HG02678 (cell line): ENCODE data around the gene STAG3.
"Not testable (repeated sequence)": the region's sequence is repeated elsewhere in the genome, so short reads cannot be mapped to it uniquely, and the experiment has no call there.

Source experiments
- ATAC-seq: cut with Tn5 transposase; IDR thresholded peaks from one replicate; pipeline ENCODE4 v1.9.1; 2021; ENCODE audit warnings: mild to moderate bottlenecking, moderate library complexity; ENCODE audit not compliant: unreplicated experiment

STAG3 gene

GRCh38 chr7:100177045-100178001 lies at the start of gene STAG3, which contains the start of gene GPC2:
STAG3 (plus strand) TSS chr7:100177918; CDS start chr7:100180557, 2,639 bp downstream.
GPC2 (minus strand) TSS chr7:100177381; CDS start chr7:100177199, 182 bp downstream.
- ATAC-seq, result peak; percentile 94

DNA sequence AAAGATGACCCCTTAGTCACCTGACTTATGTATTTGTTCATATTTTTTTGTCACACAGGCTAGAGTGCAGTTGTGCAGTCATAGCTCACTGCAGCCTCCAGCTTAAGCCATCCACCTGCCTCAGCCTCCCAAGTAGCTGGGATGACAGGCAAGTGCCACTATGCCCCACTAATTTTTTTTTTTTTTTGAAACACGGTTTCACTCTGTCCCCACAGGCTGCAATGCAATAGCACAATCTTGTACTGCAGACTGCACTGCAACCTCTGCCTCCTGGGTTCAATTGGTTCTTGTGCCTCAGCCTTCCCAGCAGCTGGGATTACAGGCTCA lies 49.1 kb upstream of the STAG3 start:
- no peak for ATAC-seq

DNA sequence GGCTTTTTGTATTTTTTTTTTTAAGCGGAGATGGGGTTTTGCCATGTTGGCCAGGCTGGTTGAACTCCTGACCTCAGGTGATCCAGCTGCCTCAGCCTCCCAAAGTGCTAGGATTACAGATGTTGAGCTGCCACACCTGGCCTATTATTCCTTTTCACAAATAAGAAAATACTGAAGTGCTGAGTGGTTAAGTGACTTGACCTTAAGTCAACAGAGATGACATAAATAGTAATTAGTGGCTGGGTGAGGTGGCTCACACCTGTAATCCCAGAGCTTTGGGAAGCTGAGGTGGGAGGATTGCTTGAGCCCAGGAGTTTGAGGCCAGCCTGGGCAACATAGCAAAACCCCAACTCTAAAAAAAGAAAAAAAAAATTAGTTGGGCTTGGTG lies 47.5 kb upstream of the STAG3 start:
- ATAC-seq, result not testable (repeated sequence)

- no peak for ATAC-seq
Measured at GRCh38 chr7:100130608-100131453, 46.9 kb upstream of the STAG3 start.

DNA sequence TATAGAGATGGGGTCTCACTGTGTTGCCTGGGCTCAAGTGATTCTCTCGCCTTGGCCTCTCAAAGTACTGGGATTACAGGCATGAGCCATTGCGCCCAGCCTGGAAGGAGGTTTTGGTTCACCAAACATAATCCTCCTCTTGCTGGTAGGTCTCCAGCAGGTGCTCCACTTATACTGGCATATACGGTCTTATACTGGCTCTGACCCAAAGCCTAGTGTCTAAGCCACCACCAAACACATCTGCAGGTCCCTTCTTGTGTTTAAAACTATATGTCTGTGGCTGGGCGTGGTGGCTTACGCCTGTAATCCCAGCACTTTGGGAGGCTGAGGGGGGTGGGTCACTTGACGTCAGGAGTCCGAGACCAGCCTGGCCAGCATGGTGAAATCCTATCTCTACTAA lies 45.6 kb upstream of the STAG3 start:
- ATAC-seq, result no peak

- peak; percentile 76 for ATAC-seq
Measured at GRCh38 chr7:100132697-100133151, 45.0 kb upstream of the STAG3 start.

GRCh38 chr7:100137851-100138760 lies 39.6 kb upstream of the STAG3 start:
- no peak for ATAC-seq

DNA sequence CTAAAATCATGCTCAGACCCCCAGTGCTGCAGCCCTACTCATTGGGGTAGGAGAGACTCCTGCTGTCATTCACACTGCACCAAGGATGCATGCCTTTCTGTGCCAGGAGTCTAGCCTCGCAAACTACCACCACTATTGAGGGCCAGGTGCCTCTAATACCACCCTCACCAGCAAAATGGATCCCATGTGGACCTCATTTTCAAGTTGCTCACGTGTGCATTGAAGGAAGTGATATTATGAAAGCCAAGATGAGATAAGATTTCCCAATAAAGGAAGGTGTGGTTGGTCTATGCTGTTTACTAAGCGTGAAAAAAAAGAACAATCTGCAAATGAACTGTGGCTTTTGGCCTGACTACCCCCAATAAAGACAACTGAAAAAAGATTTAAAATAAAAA lies 36.2 kb upstream of the STAG3 start:
- no peak for ATAC-seq

DNA sequence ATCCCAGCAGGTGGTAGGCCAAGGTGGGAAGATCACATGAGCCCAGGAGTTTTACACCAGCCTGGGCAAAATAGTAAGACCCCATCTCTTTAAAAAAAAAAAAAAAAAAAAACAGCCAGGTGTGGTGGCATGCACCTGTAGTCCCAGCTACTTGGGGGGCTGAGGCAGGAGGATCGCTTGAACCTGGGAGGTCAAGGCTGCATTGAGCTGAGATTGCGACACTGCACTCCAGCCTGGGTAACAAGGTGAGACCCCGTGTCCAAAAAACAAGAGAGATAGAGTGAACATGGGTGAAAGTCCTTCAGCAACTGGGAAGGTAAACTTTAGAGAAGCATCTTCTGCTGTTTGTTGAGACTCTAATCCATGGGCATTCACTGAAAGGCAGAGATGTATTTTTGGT lies 35.3 kb upstream of the STAG3 start:
- ATAC-seq, result no peak

DNA sequence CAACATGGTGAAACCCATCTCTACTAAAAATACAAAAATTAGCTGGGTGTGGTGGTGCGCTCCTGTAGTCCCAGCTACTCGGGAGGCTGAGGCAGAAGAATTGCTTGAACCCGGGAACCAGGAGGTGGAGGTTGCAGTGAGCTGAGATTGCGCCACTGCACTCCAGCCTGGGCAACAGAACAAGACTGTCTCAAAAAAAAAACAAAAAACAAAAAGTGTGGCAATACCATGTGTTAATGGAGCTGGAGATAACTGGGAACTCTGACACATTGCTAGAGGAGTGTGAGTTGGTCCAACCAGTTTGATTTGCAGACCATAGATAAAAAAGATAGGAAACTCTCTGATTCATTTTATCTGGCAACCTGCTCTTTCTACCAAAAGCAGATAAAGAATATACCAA lies 31.4 kb upstream of the STAG3 start:
- not testable (repeated sequence) for ATAC-seq

- no peak for ATAC-seq
Measured at GRCh38 chr7:100147278-100147677, 30.4 kb upstream of the STAG3 start.

GRCh38 chr7:100148225-100148558 lies 29.5 kb upstream of the STAG3 start:
- ATAC-seq, result no peak

DNA sequence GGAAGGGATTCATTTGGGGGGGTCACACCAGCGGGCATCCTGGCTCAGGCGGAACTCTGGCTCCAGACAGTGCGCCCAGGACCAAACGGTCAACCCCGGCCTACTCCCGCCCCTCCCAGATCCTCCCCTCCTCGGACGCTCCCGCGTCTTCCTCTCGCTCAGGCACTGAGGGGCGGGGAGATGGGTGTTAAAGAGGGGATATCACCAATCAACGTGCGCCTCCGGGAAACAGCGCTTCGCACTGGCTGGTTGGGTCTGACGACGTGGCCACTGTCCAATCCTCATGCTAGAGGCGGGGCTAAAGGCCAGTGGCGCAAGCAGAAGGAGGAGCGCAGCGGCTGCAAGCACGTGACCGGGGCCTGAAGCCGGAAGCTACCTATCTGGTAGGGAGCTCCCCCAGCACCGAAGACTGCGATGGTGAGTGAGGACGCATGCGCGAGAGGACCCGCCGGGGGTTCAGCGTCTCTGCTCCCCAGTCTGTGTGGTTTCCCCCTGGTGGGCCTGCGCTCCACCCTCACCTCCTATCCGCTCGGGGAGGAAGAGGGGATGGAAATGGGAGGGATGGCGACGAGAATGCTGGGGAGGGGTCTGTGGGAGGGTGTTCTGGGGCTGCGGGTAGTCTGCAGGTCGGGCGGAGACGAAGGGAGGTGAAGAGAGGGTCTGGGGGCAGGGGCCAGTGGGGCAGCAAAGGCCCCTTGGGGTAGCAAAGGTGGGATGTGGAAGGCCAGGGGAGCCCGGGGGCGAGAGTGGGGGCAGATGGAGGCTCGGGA lies 29.0 kb upstream of the STAG3 start, which contains the start of gene LAMTOR4:
TSS of gene LAMTOR4 (plus strand) at position 360 of the 770 bp plus-strand sequence. CDS start at position 415, 55 bp downstream.
- ATAC-seq, result peak; percentile 98

- ATAC-seq, result no peak
Measured at GRCh38 chr7:100152404-100152803, 25.3 kb upstream of the STAG3 start.

DNA sequence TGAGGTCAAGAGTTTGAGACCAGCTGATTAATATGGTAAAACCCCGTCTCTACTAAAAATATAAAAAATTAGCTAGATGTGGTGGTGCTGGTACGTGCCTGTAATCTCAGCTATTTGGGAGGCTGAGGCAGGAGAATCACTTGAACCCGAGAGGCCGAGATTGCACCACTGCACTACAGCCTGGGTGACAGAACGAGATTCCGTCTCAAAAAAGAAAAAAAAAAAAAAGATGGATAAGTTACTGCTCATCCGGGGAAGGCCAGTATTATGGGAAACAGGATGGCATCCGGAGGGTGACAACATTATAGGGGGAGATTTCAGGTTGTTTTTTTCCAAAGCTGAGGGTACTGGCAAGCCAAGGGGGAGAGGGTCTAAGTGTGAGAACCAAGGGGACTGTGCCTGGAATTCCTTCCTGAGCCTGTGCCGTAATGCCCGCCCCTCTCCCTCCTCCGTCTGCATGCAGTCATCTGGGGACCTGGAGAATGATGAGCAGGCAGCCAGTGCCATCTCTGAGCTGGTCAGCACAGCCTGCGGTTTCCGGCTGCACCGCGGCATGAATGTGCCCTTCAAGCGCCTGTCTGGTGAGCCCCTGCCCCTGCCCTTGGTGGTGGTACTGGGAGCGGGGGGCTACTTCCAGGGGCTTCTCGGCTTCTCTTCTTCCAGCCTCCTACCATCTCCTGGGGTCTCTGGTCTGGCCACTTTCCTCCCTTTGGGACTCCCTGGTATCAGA lies 24.6 kb upstream of the STAG3 start:
- ATAC-seq, result no peak

DNA sequence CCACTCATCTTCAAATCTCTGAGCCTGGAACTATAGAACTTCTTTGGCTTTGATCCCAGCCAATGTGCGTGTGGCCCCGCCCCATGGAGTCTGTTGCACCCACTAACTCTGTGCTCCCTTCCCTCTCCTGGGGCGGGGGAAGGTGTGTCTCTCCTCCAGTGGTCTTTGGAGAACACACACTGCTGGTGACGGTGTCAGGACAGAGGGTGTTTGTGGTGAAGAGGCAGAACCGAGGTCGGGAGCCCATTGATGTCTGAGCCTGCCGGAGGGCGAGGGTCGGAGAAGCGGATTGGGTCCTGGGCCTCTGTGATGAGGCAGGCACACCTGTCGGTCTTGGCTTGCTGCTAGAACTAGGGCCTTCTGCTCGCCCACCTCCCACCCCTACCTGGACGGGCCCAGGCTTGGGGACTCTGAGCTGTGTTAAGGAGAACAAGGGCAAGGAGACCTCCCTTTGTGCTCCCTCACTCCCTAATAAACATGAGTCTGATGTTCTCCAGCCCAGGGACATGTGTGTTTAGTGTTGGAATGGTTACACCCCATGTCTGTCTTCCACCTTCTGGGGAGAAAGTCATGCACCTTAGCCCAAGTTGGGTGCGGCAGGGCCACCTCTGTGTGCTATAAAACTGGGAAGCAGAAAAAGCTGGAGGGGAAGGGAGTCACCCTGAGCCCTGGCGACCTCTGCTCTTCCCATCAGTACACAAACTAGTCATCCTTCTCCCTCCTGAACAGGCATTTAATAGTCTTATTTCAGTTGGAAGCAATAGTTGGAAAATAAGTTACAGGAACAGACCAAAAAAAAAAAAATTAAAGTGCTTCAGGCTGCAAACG lies 23.8 kb upstream of the STAG3 start:
- no peak for ATAC-seq

- ATAC-seq, result no peak
Measured at GRCh38 chr7:100154651-100155491, 22.8 kb upstream of the STAG3 start.
